Breast epithelium (tissue), 3 donors: ENCODE measurements around the gene MYO1F.

ENCODE experiments used
- CTCF ChIP-seq, 3 donors: fragments of 450-650 bp; IDR thresholded peaks; one replicate each; pipeline ENCODE4 v1.5.1; 2016 to 2017; ENCODE audit warnings: antibody characterized with exemption in 3 of 3, mild to moderate bottlenecking in 3 of 3, moderate library complexity in 3 of 3
- POLR2A ChIP-seq: fragments of 450-650 bp; IDR thresholded peaks from one replicate; pipeline ENCODE4 v1.6.1; 2016; ENCODE audit warnings: antibody characterized with exemption, mild to moderate bottlenecking, moderate library complexity

DNA sequence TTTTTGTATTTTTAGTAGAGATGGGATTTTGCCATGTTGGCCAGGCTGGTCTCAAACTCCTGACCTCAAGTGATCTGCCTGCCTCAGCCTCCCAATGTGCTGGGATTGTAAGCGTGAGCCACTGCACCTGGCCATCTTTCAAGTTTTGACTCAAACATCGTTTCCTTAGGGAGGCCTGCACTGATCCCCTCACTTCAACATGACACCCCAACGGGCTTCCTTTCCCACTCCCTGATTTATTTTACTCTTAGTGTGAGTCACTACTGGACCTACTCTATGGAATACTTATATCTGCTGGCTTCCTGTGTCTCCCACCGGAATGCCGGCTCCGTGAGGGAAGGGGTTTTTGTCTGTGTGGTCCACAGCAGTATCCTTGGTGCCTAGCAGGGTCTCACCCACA, 37.8 kb upstream of the MYO1F start:
- no peak for TF ChIP-seq CTCF (IDR thresholded peaks at IDR 0.05)
- TF ChIP-seq POLR2A: no peak
